Omental fat pad (tissue), 4 donors: ENCODE measurements around the gene SESN3. TPM values are rescaled to one million over a fixed set of nuclear protein-coding genes. Genes with fewer than 3 reads are reported as not detected.
"Not testable (repeated sequence)": the region's sequence is repeated elsewhere in the genome, so short reads cannot be mapped to it uniquely, and the experiment has no call there.

Experiments used
- ATAC-seq: fragments of 150-250 bp; one replicate; pipeline ENCODE4 v1.9.1; 2016; ENCODE audit warnings: mild to moderate bottlenecking, moderate library complexity; ENCODE audit not compliant: low FRiP score
- DNase-seq: peaks from one replicate; pipeline ENCODE4 v3.0.0-alpha.2; 2019; ENCODE audit warnings: low spot score
- CTCF ChIP-seq, 3 donors: fragments of 450-650 bp; IDR thresholded peaks; one replicate each; pipeline ENCODE4 v1.5.1; 2016 to 2017; ENCODE audit warnings: antibody characterized with exemption in 3 of 3, mild to moderate bottlenecking in 3 of 3, moderate library complexity in 2 of 3
- total RNA-seq, 4 donors: library from RNA; depleted of rRNA; stranded (reverse); fragments of >200 nt; gene quantifications; one replicate each; pipeline ENCODE4 v1.1.0, GENCODE V29; 2016

The SESN3 gene
- total RNA-seq, 4 donors from 2014 or later: 11.3 to 27.2 (median 19.4) TPM

- peak; percentile 81 for ATAC-seq
- no peak for TF ChIP-seq CTCF (IDR thresholded peaks at IDR 0.05)
- no peak for DNase-seq
Observed at GRCh38 chr11:95256321-95256779, 25.3 kb upstream of the SESN3 start.

- DNase-seq: no peak
- no peak for ATAC-seq
- no peak for TF ChIP-seq CTCF (IDR thresholded peaks at IDR 0.05)
Observed at GRCh38 chr11:95255251-95256145, 24.5 kb upstream of the SESN3 start.

GRCh38 chr11:95254716-95255115 lies 23.7 kb upstream of the SESN3 start:
- no peak for TF ChIP-seq CTCF (IDR thresholded peaks at IDR 0.05)
- no peak for DNase-seq
- no peak for ATAC-seq

GRCh38 chr11:95254131-95254704 lies 23.2 kb upstream of the SESN3 start:
- DNase-seq: peak; percentile 50
- peak; percentile 90 for ATAC-seq
- no peak for TF ChIP-seq CTCF (IDR thresholded peaks at IDR 0.05)

GRCh38 chr11:95253141-95253540 lies 22.1 kb upstream of the SESN3 start:
- no peak for DNase-seq
- ATAC-seq: no peak
- no peak for TF ChIP-seq CTCF (IDR thresholded peaks at IDR 0.05)

GRCh38 chr11:95252586-95252985 lies 21.6 kb upstream of the SESN3 start:
- no peak for TF ChIP-seq CTCF (IDR thresholded peaks at IDR 0.05)
- ATAC-seq: no peak
- DNase-seq: no peak

- ATAC-seq, DNase-seq: not testable (repeated sequence)
Observed at GRCh38 chr11:95251896-95252295, 20.9 kb upstream of the SESN3 start.
